Kidney (tissue), 14 donors: ENCODE results near the gene SPPL2C. TPM values are rescaled to one million over a fixed set of nuclear protein-coding genes. Genes with fewer than 3 reads are reported as not detected.
A peak's percentile ranks its signal among the peaks of the same experiment; 100 is the strongest.

Source experiments
- DNase-seq, 5 donors: peaks; one replicate each; pipeline ENCODE4 v3.0.0-alpha.2; 2013 to 2020
- FAIRE-seq: peaks from 2 replicates; lab custom pipeline; 2012; peaks lifted over from hg19 to GRCh38; lab: Jason Lieb, UNC
- H3K27ac ChIP-seq, 2 donors: one replicate each; pipeline ENCODE4 v1.7.0; 2013; ENCODE audit warnings: low read depth in 2 of 2, low read length in 2 of 2, inconsistent platforms in 1 of 2
- H3K27me3 ChIP-seq: one replicate; pipeline ENCODE4 v1.7.1; 2013; ENCODE audit warnings: low read length, inconsistent platforms; ENCODE audit not compliant: control insufficient read depth, insufficient read depth
- H3K36me3 ChIP-seq, 3 donors: one replicate each; pipeline versions ENCODE4 v1.7.0 to v1.7.1; 2013; ENCODE audit warnings: low read length in 3 of 3, control low read depth in 1 of 3, inconsistent platforms in 1 of 3; ENCODE audit not compliant: insufficient read depth in 3 of 3, control insufficient read depth in 2 of 3
- H3K4me1 ChIP-seq, 3 donors: one replicate each; pipeline versions ENCODE4 v1.7.0 to v1.7.1; 2013; ENCODE audit warnings: low read length in 3 of 3, inconsistent platforms in 1 of 3, low read depth in 1 of 3; ENCODE audit not compliant: control insufficient read depth in 2 of 3, insufficient read depth in 2 of 3
- H3K4me3 ChIP-seq, 3 donors: one replicate each; pipeline versions ENCODE4 v1.7.0 to v1.8.1; 2013; ENCODE audit warnings: low read length in 3 of 3, control low read depth in 1 of 3, inconsistent platforms in 1 of 3
- H3K9ac ChIP-seq, 3 donors: one replicate each; pipeline versions ENCODE4 v1.7.0 to v1.7.1; 2013; ENCODE audit warnings: low read length in 3 of 3, control low read depth in 1 of 3, inconsistent platforms in 1 of 3
- H3K9me3 ChIP-seq, 3 donors: one replicate each; pipeline versions ENCODE4 v1.7.0 to v1.7.1; 2013; ENCODE audit warnings: low read length in 3 of 3, control low read depth in 1 of 3, inconsistent platforms in 1 of 3; ENCODE audit not compliant: control insufficient read depth in 2 of 3, insufficient read depth in 1 of 3
- CTCF ChIP-seq: IDR thresholded peaks from 3 replicates; pipeline ENCODE4 v1.5.1; 2012; ENCODE audit warnings: mild to moderate bottlenecking, moderate library complexity, borderline replicate concordance; ENCODE audit not compliant: insufficient read depth; ENCODE audit errors: extremely low read depth
- intact Hi-C: fragments of 100-400 bp; cut with DNase I; formaldehyde crosslinking; loops from one replicate; pipeline ENCODE4 v1.11.1; 2022
- polyA plus RNA-seq: library from polyadenylated mRNA; stranded (reverse); fragments of 350-450 nt; fragmentation: Illumina TruSeq; extraction: RNeasy Lipid Tissue Mini Kit (QIAGEN cat#74804); gene quantifications from one replicate; pipeline ENCODE4 v1.2.3, GENCODE V29; 2014; ENCODE audit warnings: low read depth, low replicate concordance; ENCODE audit not compliant: insufficient read depth
- total RNA-seq: library from RNA; stranded (reverse); fragmentation: NEBNext Ultra II Directional; extraction: Animal tissue kit (Norgen Biotek cat#: 25700); gene quantifications from one replicate; pipeline ENCODE4 v1.2.1, GENCODE V29; 2021
- donor health status: control.
- donor health status: control.
- donor health status: control.
- donor health status: control.
- donor health status: control.
- donor health status: DM: yes; HTN: yes; CAD: no.
- donor health status: Normal renal cell carcinoma (clear cell type).

Gene SPPL2C
- total and polyA plus RNA-seq, 2 donors from 2014 or later = not detected

DNA sequence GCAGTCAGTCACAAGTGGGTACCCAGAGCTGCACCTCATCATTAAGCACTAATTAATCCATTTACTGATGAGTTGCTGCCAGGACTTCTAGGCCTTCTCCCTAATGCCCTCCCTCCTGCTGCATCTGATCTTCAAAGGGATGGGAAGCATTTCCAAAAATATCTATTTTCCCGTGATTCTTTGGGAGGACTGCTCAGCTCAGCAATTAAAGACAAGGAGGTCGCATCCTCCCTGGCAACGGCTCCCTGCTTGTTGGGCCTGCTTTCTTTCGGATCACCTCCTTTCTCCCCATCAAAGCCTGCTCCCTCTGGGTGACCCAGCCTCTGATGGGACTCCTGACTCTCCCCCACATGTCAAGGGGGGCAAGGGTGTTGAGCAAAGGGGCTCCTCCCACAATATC, 26.0 kb upstream of the SPPL2C start:
- no peaks in the 10 kb centered on the region for H3K27me3 ChIP-seq
- H3K27ac ChIP-seq = no peak overlapping the region
- H3K9ac ChIP-seq = no peak overlapping the region
- intact Hi-C loops = no loop called here
- H3K4me3 ChIP-seq = no peak overlapping the region
- DNase-seq (peak in 1 of 5 donors; percentile 9), FAIRE-seq (no peak)
- TF ChIP-seq CTCF = no peak
- no peaks in the 10 kb centered on the region for H3K4me1 ChIP-seq
- H3K36me3 ChIP-seq = no peaks in the 10 kb centered on the region
- H3K9me3 ChIP-seq = no peaks in the 10 kb centered on the region

DNA sequence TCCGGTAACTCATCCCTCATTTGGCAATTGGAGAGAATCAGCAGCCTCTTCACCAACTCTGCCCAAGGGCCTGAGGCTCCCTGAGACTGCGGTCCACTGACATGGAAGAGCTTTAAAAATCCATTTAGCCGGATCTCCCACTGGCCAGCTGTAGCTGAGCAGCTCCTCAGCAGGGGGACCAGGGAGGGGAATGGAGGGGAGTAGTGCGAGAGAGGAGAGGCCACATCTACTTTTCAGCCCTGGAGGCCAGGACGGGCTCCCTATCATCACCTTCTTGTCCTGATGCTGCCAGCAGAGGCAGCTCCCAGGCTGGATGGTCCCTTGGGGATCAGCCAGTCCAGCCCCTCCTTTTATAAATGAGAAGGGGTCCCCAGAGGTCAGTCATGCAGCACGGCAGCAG, 25.0 kb upstream of the SPPL2C start:
- intact Hi-C loops = no loop called here

GRCh38 chr17:45820052-45820780, 24.5 kb upstream of the SPPL2C start:
- intact Hi-C loops = no loop called here
- no peak for FAIRE-seq

More for the DNA sequence above, 25.0 kb upstream of the SPPL2C start:
- no peaks in the 10 kb centered on the region for H3K27me3 ChIP-seq
- no peaks in the 10 kb centered on the region for H3K36me3 ChIP-seq
- no peak for DNase-seq
- no peak overlapping the region for H3K4me3 ChIP-seq
- H3K4me1 ChIP-seq = no peaks in the 10 kb centered on the region
- no peak overlapping the region for H3K27ac ChIP-seq
- no peak for FAIRE-seq
- no peak overlapping the region for H3K9ac ChIP-seq
- no peak for TF ChIP-seq CTCF
- H3K9me3 ChIP-seq = no peaks in the 10 kb centered on the region

More at GRCh38 chr17:45820052-45820780, 24.5 kb upstream of the SPPL2C start:
- DNase-seq = no peak
- TF ChIP-seq CTCF = no peak
- H3K36me3 ChIP-seq = no peaks in the 10 kb centered on the region
- no peak overlapping the region for H3K27ac ChIP-seq
- no peak overlapping the region for H3K9ac ChIP-seq
- H3K27me3 ChIP-seq = no peaks in the 10 kb centered on the region
- no peaks in the 10 kb centered on the region for H3K9me3 ChIP-seq
- H3K4me1 ChIP-seq = no peaks in the 10 kb centered on the region
- H3K4me3 ChIP-seq = no peak overlapping the region
